Measurements from ENCODE around the gene PAPPA2.

PAPPA2 gene

DNA sequence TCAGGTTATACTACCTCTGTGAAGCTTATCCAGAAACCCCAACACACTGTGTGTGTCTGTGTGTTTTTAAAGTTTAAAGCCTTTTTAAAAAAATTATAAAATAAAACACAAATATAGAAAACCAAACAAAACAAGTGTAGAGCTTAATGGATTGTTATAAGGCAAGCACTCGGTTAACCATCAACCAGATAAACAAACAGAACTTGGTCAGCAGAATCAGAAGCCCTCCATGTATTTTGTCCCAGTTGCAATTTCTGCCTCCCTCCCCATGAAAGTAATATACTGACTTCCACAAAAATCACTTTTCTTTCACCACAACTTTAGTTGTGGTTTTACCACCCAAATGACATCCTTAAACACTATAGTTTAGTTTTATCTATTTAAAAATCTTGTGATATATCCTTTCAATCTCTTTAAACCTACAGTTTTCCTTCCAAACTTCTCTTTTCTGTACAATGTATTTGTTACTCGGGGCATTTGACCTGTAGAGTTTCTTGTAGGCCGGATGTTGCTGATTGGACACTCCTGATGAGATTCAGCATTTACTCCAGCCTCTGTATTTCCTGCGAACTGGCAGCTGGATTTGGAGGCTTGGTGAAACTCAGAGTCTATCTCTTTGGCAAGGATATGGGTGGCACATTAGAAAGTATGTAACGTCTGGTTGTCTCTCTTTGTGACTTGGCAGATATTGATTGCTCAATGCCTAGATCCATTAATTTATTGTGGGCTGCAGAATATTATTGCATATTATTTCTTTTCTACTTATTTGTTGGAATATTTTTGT, 8.6 kb downstream of the PAPPA2 start:
- TF ChIP-seq EZH2phosphoT487 (conservative IDR thresholded peaks at IDR 0.05; ENCODE audit: low read length): no peak
- TF ChIP-seq, protein P1, sequence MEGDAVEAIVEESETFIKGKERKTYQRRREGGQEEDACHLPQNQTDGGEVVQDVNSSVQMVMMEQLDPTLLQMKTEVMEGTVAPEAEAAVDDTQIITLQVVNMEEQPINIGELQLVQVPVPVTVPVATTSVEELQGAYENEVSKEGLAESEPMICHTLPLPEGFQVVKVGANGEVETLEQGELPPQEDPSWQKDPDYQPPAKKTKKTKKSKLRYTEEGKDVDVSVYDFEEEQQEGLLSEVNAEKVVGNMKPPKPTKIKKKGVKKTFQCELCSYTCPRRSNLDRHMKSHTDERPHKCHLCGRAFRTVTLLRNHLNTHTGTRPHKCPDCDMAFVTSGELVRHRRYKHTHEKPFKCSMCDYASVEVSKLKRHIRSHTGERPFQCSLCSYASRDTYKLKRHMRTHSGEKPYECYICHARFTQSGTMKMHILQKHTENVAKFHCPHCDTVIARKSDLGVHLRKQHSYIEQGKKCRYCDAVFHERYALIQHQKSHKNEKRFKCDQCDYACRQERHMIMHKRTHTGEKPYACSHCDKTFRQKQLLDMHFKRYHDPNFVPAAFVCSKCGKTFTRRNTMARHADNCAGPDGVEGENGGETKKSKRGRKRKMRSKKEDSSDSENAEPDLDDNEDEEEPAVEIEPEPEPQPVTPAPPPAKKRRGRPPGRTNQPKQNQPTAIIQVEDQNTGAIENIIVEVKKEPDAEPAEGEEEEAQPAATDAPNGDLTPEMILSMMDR (IDR thresholded peaks at IDR 0.05; ENCODE audit: insufficient read depth, low read length, poor library complexity, severe bottlenecking): no peak
- no peaks in the 10 kb centered on the region for H3K9me2 ChIP-seq (replicated peaks; ENCODE audit: insufficient read depth, low read length)
- no peak overlapping the region for H2AFZ ChIP-seq (ENCODE audit: low read depth, low read length, severe bottlenecking)
- H3K9ac ChIP-seq (ENCODE audit: low read length): no peak overlapping the region
- no peaks in the 10 kb centered on the region for H4K20me1 ChIP-seq (ENCODE audit: low read depth, low read length)
- no peaks in the 10 kb centered on the region for H3K79me2 ChIP-seq (ENCODE audit: insufficient read depth, low read length)
- no peaks in the 10 kb centered on the region for H3K9me3 ChIP-seq (ENCODE audit: insufficient read depth, low read length)
- no peak overlapping the region for H3K27ac ChIP-seq (ENCODE audit: low read depth, low read length)
- no peaks in the 10 kb centered on the region for H3K27me3 ChIP-seq (ENCODE audit: low read length)
- H3K4me2 ChIP-seq (ENCODE audit: low read depth, low read length, poor library complexity, severe bottlenecking): no peak overlapping the region
- no peak overlapping the region for H3K4me3 ChIP-seq (ENCODE audit: insufficient read depth, low read length, poor library complexity, severe bottlenecking)
- H3K36me3 ChIP-seq (ENCODE audit: low read length): no peaks in the 10 kb centered on the region
- no peaks in the 10 kb centered on the region for H3F3A ChIP-seq (ENCODE audit: insufficient read depth)

DNA sequence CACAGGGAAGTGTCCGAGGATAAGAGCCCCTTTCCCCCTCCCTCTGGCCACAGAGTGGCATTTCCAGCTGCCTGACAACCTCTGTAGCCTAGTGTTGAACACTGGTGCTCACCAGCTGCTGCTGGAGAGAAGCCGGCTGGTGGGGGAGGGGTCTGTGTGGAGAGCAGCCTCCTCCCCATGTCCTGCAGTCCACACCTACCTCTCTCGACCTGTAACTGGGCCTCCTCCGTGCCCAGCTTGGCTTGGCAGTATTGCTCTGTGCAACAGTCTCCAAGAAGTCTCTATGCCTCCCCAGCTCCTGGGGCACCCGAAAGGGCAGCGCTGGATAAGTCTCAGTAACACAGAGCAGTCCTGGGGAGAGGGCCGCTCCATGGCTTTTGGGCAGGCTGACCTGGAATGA, 17.0 kb downstream of the PAPPA2 start:
- no peak overlapping the region for H3K9ac ChIP-seq (ENCODE audit: low read length)
- no peak for TF ChIP-seq EZH2phosphoT487 (conservative IDR thresholded peaks at IDR 0.05; ENCODE audit: low read length)
- TF ChIP-seq, protein P1 (IDR thresholded peaks at IDR 0.05; ENCODE audit: insufficient read depth, low read length, poor library complexity, severe bottlenecking): no peak
- no peak overlapping the region for H3K4me2 ChIP-seq (ENCODE audit: low read depth, low read length, poor library complexity, severe bottlenecking)
- H3K27ac ChIP-seq (ENCODE audit: low read depth, low read length): no peak overlapping the region
- no peaks in the 10 kb centered on the region for H3K9me3 ChIP-seq (ENCODE audit: insufficient read depth, low read length)
- no peaks in the 10 kb centered on the region for H4K20me1 ChIP-seq (ENCODE audit: low read depth, low read length)
- H3K4me3 ChIP-seq (ENCODE audit: insufficient read depth, low read length, poor library complexity, severe bottlenecking): no peak overlapping the region
- H2AFZ ChIP-seq (ENCODE audit: low read depth, low read length, severe bottlenecking): no peak overlapping the region
- H3K9me2 ChIP-seq (replicated peaks; ENCODE audit: insufficient read depth, low read length): no peaks in the 10 kb centered on the region
- H3K27me3 ChIP-seq (ENCODE audit: low read length): no peaks in the 10 kb centered on the region
- H3F3A ChIP-seq (ENCODE audit: insufficient read depth): no peaks in the 10 kb centered on the region
- no peaks in the 10 kb centered on the region for H3K79me2 ChIP-seq (ENCODE audit: insufficient read depth, low read length)
- no peaks in the 10 kb centered on the region for H3K36me3 ChIP-seq (ENCODE audit: low read length)

- no peaks in the 10 kb centered on the region for H3K79me2 ChIP-seq (ENCODE audit: insufficient read depth, low read length)
- H3K4me2 ChIP-seq (ENCODE audit: low read depth, low read length, poor library complexity, severe bottlenecking): no peak overlapping the region
- TF ChIP-seq, protein P1 (IDR thresholded peaks at IDR 0.05; ENCODE audit: insufficient read depth, low read length, poor library complexity, severe bottlenecking): no peak
- TF ChIP-seq EZH2phosphoT487 (conservative IDR thresholded peaks at IDR 0.05; ENCODE audit: low read length): no peak
- H3K9ac ChIP-seq (ENCODE audit: low read length): no peak overlapping the region
- no peak overlapping the region for H3K4me3 ChIP-seq (ENCODE audit: insufficient read depth, low read length, poor library complexity, severe bottlenecking)
- no peaks in the 10 kb centered on the region for H3K9me2 ChIP-seq (replicated peaks; ENCODE audit: insufficient read depth, low read length)
- no peak overlapping the region for H3K27ac ChIP-seq (ENCODE audit: low read depth, low read length)
- no peaks in the 10 kb centered on the region for H3K36me3 ChIP-seq (ENCODE audit: low read length)
- no peak overlapping the region for H2AFZ ChIP-seq (ENCODE audit: low read depth, low read length, severe bottlenecking)
- H3F3A ChIP-seq (ENCODE audit: insufficient read depth): no peaks in the 10 kb centered on the region
- H3K9me3 ChIP-seq (ENCODE audit: insufficient read depth, low read length): no peaks in the 10 kb centered on the region
- no peaks in the 10 kb centered on the region for H4K20me1 ChIP-seq (ENCODE audit: low read depth, low read length)
- H3K27me3 ChIP-seq (ENCODE audit: low read length): no peaks in the 10 kb centered on the region
Observed at GRCh38 chr1:176480750-176481149, 17.8 kb downstream of the PAPPA2 start.
